Activated naive CD8-positive, alpha-beta T cell treated with anti-CD3 and anti-CD28 coated beads for 36 hours (primary cell): ENCODE data around the gene CES2. TPM values are rescaled to one million over a fixed set of nuclear protein-coding genes. Genes with fewer than 3 reads are reported as not detected.
"Not testable (repeated sequence)": the region's sequence is repeated elsewhere in the genome, so short reads cannot be mapped to it uniquely, and the experiment has no call there.

ENCODE experiments used
- DNase-seq: peaks from one replicate; pipeline ENCODE4 v3.0.0; 2021
- H3K27ac Mint-ChIP-seq: one replicate; pipeline ENCODE4 v1.8.0; 2022; ENCODE audit warnings: mild to moderate bottlenecking, moderate library complexity, mixed read lengths
- H3K27me3 Mint-ChIP-seq: one replicate; pipeline ENCODE4 v1.8.0; 2022; ENCODE audit warnings: mild to moderate bottlenecking, mixed read lengths
- H3K36me3 Mint-ChIP-seq: one replicate; pipeline ENCODE4 v1.8.0; 2021; ENCODE audit warnings: mild to moderate bottlenecking, mixed read lengths
- H3K4me1 Mint-ChIP-seq: one replicate; pipeline ENCODE4 v1.8.0; 2021; ENCODE audit warnings: mixed read lengths
- H3K4me3 Mint-ChIP-seq: one replicate; pipeline ENCODE4 v1.8.0; 2022; ENCODE audit warnings: mild to moderate bottlenecking, moderate library complexity, mixed read lengths
- H3K9me3 Mint-ChIP-seq: one replicate; pipeline ENCODE4 v1.8.0; 2022; ENCODE audit warnings: mixed read lengths
- total RNA-seq, 2 experiments: library from RNA; stranded (reverse); gene quantifications; one replicate each; pipeline ENCODE4 v1.2.3, GENCODE V29; 2021

The CES2 gene
- total RNA-seq, 2 experiments from 2014 or later, result 23.3 to 24.9 TPM

DNA sequence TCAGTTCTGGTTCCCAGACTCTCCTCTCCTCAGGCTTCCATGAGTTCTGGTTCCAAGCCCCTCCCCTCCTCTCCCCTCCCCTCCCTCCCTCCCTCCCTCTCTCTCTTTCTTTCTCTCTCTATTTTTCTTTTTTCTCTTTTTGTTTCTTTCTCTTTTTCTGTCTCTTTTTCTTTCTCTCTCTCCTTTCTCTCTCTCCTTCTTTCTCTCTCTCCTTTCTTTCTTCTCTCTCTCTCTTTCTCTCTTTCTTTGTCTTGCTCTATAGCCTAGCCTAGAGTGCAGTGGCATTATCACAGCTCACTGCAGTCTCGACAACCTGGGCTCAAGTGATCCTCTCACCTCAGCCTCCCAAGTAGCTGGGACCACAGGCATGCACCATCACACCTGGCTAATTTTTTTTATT, 25.0 kb downstream of the CES2 start:
- no peak for DNase-seq
- no peaks in the 10 kb centered on the region for H3K9me3 Mint-ChIP-seq
- no peak overlapping the region for H3K4me3 Mint-ChIP-seq
- peaks cover 10% of the 10 kb centered on the region for H3K4me1 Mint-ChIP-seq
- H3K36me3 Mint-ChIP-seq, result no peaks in the 10 kb centered on the region
- H3K27me3 Mint-ChIP-seq, result peaks cover 9% of the 10 kb centered on the region
- H3K27ac Mint-ChIP-seq, result no peak overlapping the region

DNA sequence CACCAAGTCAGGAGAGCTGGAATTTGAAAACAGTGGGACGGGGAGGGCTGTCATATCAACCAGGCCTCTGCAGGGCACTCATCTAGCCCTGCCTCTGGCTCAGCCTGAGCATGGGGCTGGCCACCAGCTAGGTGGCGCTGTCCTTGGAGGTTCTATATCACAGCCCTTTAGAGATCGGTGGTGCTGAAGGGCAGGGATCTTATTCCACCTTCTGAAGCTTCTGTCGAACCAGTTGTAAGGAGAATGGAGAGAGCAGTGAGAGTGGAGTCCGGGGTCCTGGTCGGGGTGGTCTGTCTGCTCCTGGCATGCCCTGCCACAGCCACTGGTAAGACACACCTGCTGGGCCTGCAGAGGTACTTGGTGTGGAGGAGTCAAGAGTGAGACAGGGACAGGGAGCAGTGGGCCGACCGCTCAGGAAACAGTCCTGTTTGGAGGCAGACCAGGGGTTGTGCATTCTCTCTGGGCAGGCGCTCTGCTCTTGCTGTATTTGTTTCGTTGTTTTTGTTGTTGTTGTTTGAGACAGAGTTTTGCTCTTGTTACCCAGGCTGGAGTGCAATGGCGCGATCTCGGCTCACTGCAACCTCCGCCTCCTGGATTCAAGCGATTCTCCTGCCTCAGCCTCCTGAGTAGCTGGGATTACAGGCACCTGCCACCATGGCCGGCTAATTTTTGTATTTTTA, 25.9 kb downstream of the CES2 start, which contains the start of gene CES3:
CES3 (plus strand) TSS at position 202 of the 680 bp plus-strand sequence; CDS start at position 244, 42 bp downstream.
- H3K4me3 Mint-ChIP-seq, result peak within 1 kb of the TSS; percentile 51

DNA sequence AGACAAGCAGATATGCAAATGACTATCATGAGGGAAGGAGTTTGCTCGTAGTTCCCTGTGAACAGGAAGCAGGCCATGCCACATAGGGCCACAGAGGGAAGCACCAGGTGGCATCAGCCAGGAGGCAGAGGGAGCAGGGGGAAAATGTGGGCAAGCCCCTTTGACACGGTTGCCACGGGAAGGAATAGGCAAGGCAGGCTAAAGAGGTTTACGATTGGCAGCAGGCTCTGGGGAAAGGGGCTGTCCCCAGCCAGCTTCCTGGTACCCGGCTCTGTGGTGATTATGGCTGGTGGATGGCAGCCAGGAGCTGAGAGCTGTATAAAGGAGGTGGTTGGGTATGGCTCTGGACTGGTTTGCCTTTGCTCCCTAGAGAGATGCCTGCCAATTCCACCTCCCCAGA, 26.6 kb downstream of the CES2 start:
- peaks cover 3% of the 10 kb centered on the region for H3K27me3 Mint-ChIP-seq
- H3K4me1 Mint-ChIP-seq, result peaks cover 10% of the 10 kb centered on the region
- no peak overlapping the region for H3K27ac Mint-ChIP-seq
- H3K9me3 Mint-ChIP-seq, result no peaks in the 10 kb centered on the region
- no peak for DNase-seq
- no peaks in the 10 kb centered on the region for H3K36me3 Mint-ChIP-seq
- peak overlapping the region; percentile 51 for H3K4me3 Mint-ChIP-seq

More for the DNA sequence above, 25.9 kb downstream of the CES2 start, which contains the start of gene CES3:
- DNase-seq, result peak; percentile 68
- H3K4me1 Mint-ChIP-seq, result peaks cover 10% of the 10 kb centered on the region
- H3K36me3 Mint-ChIP-seq, result no peaks in the 10 kb centered on the region
- no peak within 1 kb of the TSS for H3K27ac Mint-ChIP-seq
- no peaks in the 10 kb centered on the region for H3K9me3 Mint-ChIP-seq
- H3K27me3 Mint-ChIP-seq, result peaks cover 3% of the 10 kb centered on the region

DNA sequence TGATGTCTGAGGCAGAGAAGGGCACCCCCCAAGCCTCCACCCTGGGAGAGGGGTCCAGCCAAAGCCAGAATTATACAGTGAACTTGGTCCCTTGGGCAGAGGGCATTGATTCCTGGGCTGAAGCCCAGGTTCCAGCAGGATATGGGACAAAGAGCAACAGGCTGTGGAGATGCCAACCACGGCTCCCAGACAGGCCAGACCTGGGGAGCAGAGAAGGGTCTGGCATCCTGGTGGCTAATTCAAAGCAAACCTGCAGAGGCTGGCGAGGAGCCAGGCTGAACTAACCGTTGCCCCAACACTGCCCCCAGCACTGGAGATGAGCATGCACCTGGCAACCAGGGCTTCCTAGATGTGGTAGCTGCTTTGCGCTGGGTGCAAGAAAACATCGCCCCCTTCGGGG, 28.7 kb downstream of the CES2 start:
- DNase-seq, result no peak
- peaks cover 3% of the 10 kb centered on the region for H3K27me3 Mint-ChIP-seq
- no peaks in the 10 kb centered on the region for H3K36me3 Mint-ChIP-seq
- H3K27ac Mint-ChIP-seq, result no peak overlapping the region
- no peaks in the 10 kb centered on the region for H3K9me3 Mint-ChIP-seq
- H3K4me1 Mint-ChIP-seq, result peaks cover 3% of the 10 kb centered on the region
- H3K4me3 Mint-ChIP-seq, result no peak overlapping the region

DNA sequence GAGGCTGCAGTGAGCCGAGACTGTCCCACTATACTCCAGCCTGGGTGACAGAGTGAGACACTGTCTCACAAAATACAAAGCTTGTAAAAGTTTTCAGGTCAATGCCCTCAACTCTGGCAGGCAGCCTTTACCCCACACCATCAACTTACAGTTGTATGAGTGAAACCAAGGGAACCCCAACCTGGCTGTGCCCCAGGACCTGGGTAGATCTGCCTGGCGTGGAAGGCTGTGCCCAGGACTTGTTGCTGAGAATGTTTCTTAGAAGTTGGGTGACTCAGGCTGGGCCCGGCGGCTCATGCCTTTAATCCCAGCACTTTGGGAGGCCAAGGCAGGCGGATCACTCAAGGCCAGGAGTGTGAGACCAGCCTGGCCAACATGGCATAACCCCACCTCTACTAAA, 33.5 kb downstream of the CES2 start:
- Mint-ChIP-seq H3K27me3 (peaks cover 3% of the 10 kb centered on the region), H3K36me3 (no peaks in the 10 kb centered on the region)

DNA sequence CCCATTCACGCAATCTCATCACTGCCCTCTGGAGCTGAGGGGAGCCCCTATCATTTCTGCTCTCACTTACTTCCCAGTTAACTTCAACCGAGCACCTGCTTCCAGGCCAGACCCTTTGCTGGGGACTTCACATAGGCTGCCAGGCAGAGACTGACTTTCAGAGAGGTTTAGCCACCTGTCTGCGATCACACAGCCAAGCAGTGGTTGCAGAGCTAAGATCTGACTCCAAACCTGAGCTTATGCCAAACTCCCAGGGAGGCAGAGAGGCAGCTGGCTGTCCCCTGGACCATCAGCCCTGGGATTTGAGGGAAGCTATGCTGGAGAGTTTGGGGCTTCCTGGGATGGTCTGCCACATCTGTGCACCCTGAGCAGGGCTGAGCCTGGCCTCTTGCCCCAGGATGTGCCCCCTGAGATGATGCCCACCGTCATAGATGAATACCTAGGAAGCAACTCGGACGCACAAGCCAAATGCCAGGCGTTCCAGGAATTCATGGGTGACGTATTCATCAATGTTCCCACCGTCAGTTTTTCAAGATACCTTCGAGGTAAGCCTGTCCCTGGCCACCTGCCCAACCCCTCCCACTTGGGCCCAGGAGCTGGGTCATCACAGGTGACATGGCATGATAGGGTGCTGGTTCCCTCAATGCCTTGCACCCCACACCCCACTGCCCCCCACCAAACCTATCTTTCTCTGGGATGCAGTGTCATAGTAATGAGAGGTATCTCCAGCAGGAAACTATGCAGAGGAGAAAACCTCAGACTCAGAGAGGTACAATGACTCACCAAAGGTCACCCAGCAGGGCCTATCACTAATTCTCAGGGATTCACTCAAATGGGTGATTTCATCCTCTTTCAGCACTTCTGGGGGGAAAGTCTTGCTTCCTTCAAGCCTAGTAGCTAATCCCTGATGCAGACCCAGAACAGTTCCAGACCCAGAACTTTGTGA, 35.7 kb downstream of the CES2 start:
- no peak for DNase-seq
- H3K36me3 Mint-ChIP-seq, result no peaks in the 10 kb centered on the region
- peaks cover 3% of the 10 kb centered on the region for H3K27me3 Mint-ChIP-seq
- no peaks in the 10 kb centered on the region for H3K9me3 Mint-ChIP-seq
- H3K4me1 Mint-ChIP-seq, result peaks cover 13% of the 10 kb centered on the region
- H3K27ac Mint-ChIP-seq, result no peak overlapping the region
- H3K4me3 Mint-ChIP-seq, result no peak overlapping the region

More for the DNA sequence above, 33.5 kb downstream of the CES2 start:
- no peak overlapping the region for H3K27ac Mint-ChIP-seq
- H3K4me1 Mint-ChIP-seq, result no peaks in the 10 kb centered on the region
- no peaks in the 10 kb centered on the region for H3K9me3 Mint-ChIP-seq
- DNase-seq, result no peak
- H3K4me3 Mint-ChIP-seq, result no peak overlapping the region

DNA sequence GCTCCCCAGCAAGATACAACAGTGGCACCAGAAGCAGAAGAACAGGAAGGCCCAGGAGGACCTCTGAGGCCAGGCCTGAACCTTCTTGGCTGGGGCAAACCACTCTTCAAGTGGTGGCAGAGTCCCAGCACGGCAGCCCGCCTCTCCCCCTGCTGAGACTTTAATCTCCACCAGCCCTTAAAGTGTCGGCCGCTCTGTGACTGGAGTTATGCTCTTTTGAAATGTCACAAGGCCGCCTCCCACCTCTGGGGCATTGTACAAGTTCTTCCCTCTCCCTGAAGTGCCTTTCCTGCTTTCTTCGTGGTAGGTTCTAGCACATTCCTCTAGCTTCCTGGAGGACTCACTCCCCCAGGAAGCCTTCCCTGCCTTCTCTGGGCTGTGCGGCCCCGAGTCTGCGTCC, 37.7 kb downstream of the CES2 start:
- H3K4me3 Mint-ChIP-seq, result no peak overlapping the region
- H3K36me3 Mint-ChIP-seq, result no peaks in the 10 kb centered on the region
- no peak overlapping the region for H3K27ac Mint-ChIP-seq
- no peaks in the 10 kb centered on the region for H3K9me3 Mint-ChIP-seq
- DNase-seq, result no peak
- peaks cover 14% of the 10 kb centered on the region for H3K4me1 Mint-ChIP-seq
- peaks cover 10% of the 10 kb centered on the region for H3K27me3 Mint-ChIP-seq

DNA sequence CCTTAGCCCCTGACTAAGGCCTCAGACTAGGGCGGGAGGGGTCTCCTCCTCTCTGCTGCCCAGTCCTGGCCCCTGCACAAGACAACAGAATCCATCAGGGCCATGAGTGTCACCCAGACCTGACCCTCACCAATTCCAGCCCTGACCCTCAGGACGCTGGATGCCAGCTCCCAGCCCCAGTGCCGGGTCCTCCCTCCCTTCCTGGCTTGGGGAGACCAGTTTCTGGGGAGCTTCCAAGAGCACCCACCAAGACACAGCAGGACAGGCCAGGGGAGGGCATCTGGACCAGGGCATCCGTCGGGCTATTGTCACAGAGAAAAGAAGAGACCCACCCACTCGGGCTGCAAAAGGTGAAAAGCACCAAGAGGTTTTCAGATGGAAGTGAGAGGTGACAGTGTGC, 38.4 kb downstream of the CES2 start:
- no peak overlapping the region for H3K27ac Mint-ChIP-seq
- peaks cover 10% of the 10 kb centered on the region for H3K27me3 Mint-ChIP-seq
- H3K4me1 Mint-ChIP-seq, result peaks cover 21% of the 10 kb centered on the region
- no peak for DNase-seq
- no peaks in the 10 kb centered on the region for H3K36me3 Mint-ChIP-seq
- no peaks in the 10 kb centered on the region for H3K9me3 Mint-ChIP-seq
- H3K4me3 Mint-ChIP-seq, result no peak overlapping the region

DNA sequence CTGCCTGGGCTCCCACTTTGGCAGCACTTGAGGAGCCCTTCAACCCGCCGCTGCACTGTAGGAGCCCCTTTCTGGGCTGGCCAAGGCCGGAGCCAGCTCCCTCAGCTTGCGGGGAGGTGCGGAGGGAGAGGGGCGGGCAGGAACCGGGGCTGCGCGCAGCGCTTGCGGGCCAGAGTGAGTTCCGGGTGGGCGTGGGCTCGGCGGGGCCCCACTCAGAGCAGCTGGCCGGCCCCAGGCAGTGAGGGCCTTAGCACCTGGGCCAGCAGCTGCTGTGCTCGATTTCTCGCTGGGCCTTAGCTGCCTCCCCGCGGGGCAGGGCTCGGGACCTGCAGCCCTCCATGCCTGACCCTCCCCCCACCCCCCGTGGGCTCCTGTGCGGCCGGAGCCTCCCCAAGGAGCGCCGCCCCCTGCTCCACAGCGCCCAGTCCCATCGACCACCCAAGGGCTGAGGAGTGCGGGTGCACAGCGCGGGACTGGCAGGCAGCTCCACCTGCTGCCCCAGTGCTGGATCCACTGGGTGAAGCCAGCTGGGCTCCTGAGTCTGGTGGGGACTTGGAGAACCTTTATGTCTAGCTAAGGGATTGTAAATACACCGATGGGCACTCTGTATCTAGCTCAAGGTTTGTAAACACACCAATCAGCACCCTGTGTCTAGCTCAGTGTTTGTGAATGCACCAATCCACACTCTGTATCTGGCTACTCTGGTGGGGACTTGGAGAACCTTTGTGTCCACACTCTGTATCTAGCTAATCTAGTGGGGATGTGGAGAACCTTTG, 39.0 kb downstream of the CES2 start:
- DNase-seq, H3K27ac Mint-ChIP-seq, H3K36me3 Mint-ChIP-seq, H3K9me3 Mint-ChIP-seq: not testable (repeated sequence)
- peak overlapping the region; percentile 41 for H3K4me3 Mint-ChIP-seq
- H3K27me3 Mint-ChIP-seq, result peaks cover 10% of the 10 kb centered on the region
- H3K4me1 Mint-ChIP-seq, result peaks cover 23% of the 10 kb centered on the region

DNA sequence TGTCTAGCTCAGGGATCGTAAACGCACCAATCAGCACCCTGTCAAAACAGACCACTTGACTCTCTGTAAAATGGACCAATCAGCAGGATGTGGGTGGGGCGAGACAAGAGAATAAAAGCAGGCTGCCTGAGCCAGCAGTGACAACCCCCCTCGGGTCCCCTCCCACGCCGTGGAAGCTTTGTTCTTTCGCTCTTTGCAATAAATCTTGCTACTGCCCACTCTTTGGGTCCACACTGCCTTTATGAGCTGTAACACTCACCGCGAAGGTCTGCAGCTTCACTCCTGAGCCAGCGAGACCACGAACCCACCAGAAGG, 39.6 kb downstream of the CES2 start:
- not testable (repeated sequence) for H3K36me3 Mint-ChIP-seq, H3K27ac Mint-ChIP-seq, H3K9me3 Mint-ChIP-seq
- peaks cover 25% of the 10 kb centered on the region for H3K4me1 Mint-ChIP-seq
- peak; percentile 55 for DNase-seq
- peaks cover 10% of the 10 kb centered on the region for H3K27me3 Mint-ChIP-seq
- H3K4me3 Mint-ChIP-seq, result peak overlapping the region; percentile 41

DNA sequence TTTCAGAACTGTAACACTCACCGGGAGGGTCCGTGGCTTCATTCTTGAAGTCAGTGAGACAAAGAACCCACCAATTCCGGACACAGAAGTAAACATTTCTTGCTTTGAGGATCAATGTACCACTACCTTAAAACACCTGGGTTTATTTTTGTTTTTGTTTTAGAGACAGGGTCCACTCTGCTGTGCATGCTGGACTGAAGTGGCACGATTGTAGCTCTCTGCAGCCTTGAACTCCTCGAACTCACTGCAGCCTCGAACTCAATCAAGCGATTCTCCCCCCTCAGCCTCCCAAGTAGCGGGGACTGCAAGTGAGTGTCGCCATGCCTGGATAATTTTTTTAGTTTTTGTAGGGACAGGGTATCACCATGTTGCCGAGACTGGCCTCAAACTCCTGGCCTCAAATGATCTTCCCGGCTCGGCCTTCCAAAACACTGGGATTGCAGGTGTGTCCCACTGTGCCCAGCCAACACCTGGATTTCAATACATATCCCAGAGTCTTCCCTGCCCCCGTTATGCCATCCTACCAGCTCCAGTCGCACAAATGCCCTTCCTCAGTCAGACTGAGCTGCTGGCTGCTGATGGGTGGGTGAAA, 40.1 kb downstream of the CES2 start:
- Mint-ChIP-seq H3K27ac (no peak overlapping the region), H3K4me1 (peaks cover 27% of the 10 kb centered on the region)

DNA sequence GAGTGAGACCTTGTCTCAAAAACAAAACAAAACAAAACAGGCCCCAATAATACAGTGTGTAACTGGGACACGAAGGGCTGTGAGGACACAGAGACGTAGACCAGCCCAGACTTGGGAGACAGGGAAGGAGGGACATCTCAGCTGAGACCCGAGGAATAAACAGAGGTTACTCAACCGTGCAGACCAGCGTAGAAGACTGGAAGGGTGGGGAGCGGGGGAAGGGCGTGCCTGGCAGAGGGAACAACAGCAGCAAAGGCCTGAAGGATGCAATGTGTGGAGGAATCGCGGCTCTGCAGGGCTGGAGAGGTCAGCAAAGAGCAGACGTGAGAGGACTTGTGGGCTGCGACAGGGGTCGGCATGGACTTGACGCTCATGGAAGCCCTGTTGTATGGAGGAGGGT, 41.4 kb downstream of the CES2 start:
- DNase-seq, result no peak
- no peaks in the 10 kb centered on the region for H3K36me3 Mint-ChIP-seq
- peaks cover 10% of the 10 kb centered on the region for H3K27me3 Mint-ChIP-seq
- peaks cover 33% of the 10 kb centered on the region for H3K4me1 Mint-ChIP-seq
- H3K4me3 Mint-ChIP-seq, result peak overlapping the region; percentile 53
- no peak overlapping the region for H3K27ac Mint-ChIP-seq
- no peaks in the 10 kb centered on the region for H3K9me3 Mint-ChIP-seq

More for the DNA sequence above, 40.1 kb downstream of the CES2 start:
- H3K36me3 Mint-ChIP-seq, result no peaks in the 10 kb centered on the region
- no peak for DNase-seq
- peak overlapping the region; percentile 41 for H3K4me3 Mint-ChIP-seq
- no peaks in the 10 kb centered on the region for H3K9me3 Mint-ChIP-seq
- peaks cover 10% of the 10 kb centered on the region for H3K27me3 Mint-ChIP-seq

DNA sequence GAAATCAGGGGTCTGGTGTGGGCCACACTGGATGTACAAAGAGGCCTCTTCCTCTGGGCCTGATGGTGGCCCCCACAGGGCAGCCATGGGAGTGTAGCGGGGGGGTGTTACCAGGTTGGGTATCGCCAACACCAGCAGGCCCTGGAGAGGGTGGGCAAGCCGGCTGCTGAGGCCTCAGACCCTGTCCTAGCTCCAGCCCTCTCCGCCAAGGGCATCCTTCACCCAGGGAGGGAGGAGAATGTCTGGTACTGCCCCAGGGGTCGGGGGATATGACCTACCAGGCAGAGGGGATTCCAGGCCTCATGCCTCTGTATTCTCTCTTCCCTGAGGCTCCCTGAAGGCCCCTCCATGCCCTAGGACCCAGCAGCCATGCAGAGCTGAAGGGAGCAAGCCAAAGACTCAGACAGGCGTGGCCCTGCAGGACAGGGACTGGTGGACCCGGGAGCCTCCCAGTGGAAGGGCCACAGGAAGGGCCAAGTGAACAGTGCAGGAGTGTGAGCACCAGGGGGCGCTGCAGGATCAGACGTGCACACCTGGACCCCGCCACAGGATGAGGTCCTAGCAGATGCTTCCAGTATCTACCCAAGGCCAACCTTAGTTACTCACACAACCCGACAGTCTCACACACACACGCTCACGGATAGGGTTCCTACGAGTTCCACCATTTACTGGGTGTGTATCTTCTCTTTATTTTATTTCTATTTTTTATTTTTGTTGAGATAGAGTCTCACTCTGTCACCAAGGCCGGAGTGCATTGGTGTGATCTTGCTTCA, 42.2 kb downstream of the CES2 start:
- H3K27ac Mint-ChIP-seq, result no peak overlapping the region
- H3K4me1 Mint-ChIP-seq, result peaks cover 36% of the 10 kb centered on the region
- no peak overlapping the region for H3K4me3 Mint-ChIP-seq
- H3K36me3 Mint-ChIP-seq, result no peaks in the 10 kb centered on the region
- DNase-seq, result peak; percentile 85
- H3K9me3 Mint-ChIP-seq, result no peaks in the 10 kb centered on the region
- H3K27me3 Mint-ChIP-seq, result peaks cover 15% of the 10 kb centered on the region
